Stimulated activated CD8-positive, alpha-beta memory T cell treated with anti-CD3 and anti-CD28 coated beads, Interleukin-12 subunit alpha, Interleukin-12 subunit beta, amount 100 ng/mL, for 24 hours (primary cell): ENCODE measurements around the gene GRM5.
"Not testable (repeated sequence)": the region's sequence is repeated elsewhere in the genome, so short reads cannot be mapped to it uniquely, and the experiment has no call there.

Experiments used
- DNase-seq: peaks from one replicate; pipeline ENCODE4 v3.0.0-alpha.2; 2020; ENCODE audit errors: extremely low read depth

Gene GRM5

DNA sequence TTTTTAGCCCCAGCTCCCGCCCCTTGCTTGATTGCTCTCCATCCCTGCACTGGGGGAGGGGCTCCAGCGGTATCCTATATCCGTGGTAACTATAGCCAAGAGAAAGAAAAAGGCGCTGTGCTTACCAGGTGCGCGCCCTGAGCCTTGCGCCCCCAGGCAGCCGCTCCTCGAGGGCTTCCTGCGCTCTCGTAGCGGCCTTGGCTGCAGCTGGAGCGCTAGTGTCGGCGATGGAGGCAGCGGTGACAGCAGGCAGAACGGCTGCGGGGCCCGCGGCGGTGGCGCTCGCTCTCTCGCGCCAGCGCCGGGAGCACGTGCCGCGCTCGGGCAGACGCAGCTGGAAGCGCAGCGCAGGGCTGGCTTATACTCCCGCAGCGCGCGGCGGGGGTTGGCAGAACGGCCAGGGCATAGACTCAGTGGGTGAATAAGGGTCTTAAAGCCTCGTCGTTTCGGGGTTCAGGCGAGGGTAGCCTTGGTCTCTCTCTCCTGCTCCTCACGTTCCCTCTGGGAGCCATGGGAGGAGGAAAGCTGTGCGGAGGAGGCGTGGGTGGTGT is at the start of gene GRM5:
TSS of gene GRM5 (minus strand) at position 332 of the 551 bp plus-strand sequence. CDS start 18,110 bp downstream, outside the sequence.
- DNase-seq = not testable (repeated sequence)

DNA sequence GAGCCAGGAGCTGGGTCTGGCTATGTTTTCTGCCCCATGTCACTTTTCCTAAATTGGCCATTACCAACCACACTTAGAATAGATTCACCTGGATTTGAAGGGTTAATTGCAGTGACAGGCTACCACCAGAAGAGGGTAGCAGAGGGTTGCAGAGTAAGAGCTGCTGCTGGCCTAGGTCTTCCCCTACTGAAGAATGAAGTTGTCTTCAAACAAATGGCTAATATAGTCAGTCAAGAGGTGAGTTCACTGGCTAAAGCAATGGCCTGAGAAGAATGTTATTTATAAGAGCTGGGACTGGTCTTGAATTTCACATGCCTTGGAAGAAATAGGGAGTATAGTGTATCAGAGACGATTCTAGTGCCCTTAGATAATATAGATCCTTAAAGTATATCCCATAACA is 32.2 kb upstream of the GRM5 start:
- not testable (repeated sequence) for DNase-seq

DNA sequence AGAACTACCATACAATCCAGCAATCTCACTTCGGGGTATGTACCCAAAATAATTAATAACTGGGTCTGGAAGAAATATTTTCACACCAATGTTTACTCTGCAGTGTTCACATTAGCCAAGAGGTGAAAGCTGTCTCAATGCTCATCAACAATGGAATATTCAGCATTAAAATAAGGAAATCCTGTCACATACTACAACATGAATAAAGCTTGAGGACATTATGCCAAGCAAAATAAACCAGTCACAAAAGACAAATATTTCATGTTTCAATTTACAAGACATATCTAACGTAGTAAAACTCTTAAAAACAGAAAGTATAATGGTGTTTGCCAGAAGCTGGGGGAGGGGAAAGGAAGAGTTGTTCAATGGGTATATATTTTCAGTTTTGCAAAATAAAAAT is 28.0 kb upstream of the GRM5 start:
- DNase-seq = not testable (repeated sequence)

GRCh38 chr11:89084951-89085350 is 19.2 kb upstream of the GRM5 start:
- DNase-seq = not testable (repeated sequence)

- DNase-seq = not testable (repeated sequence)
Observed at GRCh38 chr11:89070911-89071310, 5.1 kb upstream of the GRM5 start.

- DNase-seq = no peak
Observed at GRCh38 chr11:89067264-89067663, 1.5 kb upstream of the GRM5 start.

DNA sequence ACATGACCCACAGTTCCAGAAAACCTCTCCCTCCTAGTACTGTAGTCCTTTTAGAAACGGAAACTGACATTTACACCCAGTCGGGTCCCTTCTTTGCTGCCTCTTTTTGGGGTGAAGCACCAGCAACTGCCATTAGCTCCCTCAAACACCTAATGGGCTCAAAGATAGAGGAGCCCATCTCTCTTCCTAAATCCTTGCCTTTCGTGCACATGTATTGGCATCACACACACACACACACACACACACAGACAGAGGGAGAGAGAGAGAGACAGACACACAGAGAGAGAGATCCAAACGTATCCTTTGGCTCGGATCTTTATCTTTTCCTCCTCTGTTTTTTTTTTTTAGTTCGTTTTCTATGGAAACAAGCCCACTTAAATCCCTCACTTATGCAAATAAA is 716 bp downstream of the GRM5 start:
- DNase-seq = no peak

GRCh38 chr11:89063481-89063951 is 2.3 kb downstream of the GRM5 start:
- DNase-seq = not testable (repeated sequence)

- not testable (repeated sequence) for DNase-seq
Observed at GRCh38 chr11:89062771-89063298, 2.9 kb downstream of the GRM5 start.

- DNase-seq = not testable (repeated sequence)
Observed at GRCh38 chr11:89061839-89062238, 3.9 kb downstream of the GRM5 start.

GRCh38 chr11:89057406-89057805 is 8.4 kb downstream of the GRM5 start:
- DNase-seq = not testable (repeated sequence)

DNA sequence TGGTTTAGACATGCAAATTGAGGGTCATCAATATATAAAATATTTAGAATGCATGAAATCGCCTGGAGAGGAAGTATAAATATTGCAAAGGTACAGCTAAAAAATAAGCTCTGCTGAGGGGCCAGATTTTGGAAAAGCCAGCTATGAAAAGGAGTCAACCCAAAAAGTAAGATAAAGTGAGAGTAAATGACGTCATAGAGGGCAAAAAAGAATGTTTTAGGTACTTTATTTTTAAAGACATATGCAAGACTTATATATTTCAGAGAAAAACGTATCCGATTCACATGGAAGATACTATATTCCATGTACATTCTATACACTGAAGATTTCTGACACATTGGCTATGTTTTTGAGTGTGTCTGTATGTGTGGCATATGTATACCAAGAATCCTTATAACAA is 13.6 kb downstream of the GRM5 start:
- no peak for DNase-seq

DNA sequence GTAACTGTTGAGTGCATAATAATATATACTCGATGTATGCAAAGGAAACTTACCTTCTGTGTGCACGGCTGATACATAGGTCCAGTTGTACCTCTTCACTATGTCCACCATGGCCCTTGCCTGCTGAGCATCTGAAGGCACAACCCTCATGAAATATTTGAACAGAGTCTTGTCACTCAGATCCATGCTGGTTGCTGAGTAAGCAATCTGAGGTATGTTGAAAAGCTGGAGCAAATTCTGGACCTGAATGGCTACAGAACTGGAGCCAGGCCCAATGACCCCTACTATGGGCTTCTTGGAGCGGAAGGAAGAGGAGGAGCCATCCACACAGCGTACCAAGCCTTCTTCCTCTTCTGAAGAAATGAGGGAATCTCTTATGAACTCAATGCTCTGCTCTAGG is 18.6 kb downstream of the GRM5 start:
- DNase-seq = not testable (repeated sequence)

GRCh38 chr11:89043861-89044588 is 21.8 kb downstream of the GRM5 start:
- DNase-seq = not testable (repeated sequence)

DNA sequence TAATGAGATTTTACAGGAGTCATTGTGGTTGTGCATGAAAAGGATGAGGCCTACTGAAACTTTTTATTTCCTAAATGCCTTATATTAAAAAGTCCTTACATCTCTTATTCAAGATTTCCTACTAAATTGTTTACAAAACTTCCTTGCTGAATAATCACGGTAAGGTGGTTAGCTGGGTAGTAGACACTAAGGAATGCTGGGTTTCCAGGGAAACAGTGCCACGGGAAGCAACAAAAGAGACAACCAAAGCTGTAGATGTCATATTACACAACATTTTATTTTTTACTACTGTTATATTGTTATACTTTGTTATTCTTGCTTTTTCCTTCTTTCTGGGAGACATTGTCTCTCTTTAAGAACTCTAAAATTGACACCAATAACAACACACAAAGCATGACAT is 36.1 kb downstream of the GRM5 start:
- DNase-seq = not testable (repeated sequence)

DNA sequence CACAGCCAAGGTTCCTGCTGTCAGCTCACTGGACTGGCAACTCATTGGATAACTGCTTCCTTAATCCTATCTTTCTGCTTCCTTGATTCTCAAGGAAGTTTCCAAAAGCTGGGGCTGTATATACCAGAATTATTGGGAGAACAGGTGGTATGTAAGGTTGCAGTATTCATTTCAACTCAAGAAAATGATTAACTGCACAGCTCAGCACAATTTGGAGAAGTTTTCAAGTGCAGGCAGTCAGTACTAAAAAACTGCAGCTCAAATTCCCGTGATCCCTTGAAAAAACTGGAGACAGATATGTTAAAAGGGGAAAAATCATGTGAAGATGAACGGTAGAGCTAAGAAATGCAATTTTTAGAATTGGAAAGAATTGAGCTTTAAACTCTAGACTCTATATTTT is 44.4 kb downstream of the GRM5 start:
- DNase-seq = no peak

DNA sequence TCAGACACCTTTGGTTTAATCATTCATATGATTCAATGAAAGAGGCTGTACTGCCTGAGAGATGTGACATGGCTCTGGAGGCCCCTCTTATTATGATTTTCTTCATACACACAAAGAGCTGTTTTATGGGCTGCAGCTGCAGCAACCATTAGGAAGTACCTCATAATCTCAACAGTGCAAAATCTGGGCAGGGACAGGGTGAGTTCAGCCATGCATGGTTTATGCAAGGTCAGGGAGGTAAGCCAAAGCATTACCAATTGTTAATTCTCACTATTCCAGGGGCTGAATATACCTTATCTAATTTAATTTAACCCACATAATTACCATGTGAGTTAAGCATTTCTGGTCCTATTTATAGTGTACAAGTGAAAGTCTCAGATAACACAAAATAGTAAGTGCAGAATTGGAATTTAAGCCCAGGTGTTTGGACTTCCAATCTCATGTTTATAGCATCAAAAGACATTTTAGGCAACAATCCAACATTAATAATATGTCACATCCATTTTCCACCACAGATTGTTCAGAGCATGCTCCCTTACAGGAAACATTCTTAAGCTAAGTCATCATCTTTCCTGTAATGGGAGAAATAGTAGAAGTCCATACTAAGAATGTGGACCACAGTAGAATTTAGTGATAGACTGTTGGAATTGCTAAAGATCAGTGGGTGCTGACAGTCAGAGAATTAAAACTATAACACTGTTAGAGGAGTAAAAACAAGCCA is 45.8 kb downstream of the GRM5 start:
- not testable (repeated sequence) for DNase-seq

DNA sequence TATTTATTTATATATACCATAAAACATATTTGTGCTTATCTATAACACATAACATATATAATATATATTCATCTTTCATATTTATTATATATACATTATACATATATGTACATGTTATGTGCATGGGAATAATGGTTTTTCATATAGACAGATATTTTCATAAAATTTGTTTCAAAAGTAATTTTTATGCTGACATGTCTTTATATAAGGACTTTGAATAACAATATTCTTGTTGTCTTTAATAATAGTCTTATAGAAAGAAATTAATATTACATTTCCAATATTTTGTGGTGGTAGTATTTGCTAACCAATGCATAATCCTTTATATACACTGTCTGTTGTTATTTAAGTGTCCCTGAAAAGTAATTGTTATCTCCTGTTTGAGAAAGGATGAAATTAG is 49.6 kb downstream of the GRM5 start:
- DNase-seq = no peak

GRCh38 chr11:89015614-89016013 is 50.2 kb downstream of the GRM5 start:
- DNase-seq = no peak

DNA sequence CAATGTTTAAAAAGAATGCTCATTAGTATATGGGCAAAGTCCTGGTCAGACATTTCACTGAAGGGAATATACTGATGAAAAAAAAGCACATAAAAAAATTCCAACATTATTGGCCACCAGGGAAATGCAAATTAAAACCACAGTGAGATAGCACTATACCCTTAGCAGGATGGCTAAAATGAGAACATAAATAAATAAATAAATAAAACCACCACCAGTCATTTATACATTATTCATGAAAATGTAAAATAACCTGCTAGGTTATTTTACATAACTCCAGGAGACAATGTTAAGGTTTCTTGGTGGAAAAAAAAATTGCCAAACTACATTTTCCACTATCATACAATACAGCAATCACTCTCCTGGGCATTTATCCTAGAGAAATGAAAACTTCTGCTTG is 64.9 kb downstream of the GRM5 start:
- not testable (repeated sequence) for DNase-seq

- no peak for DNase-seq
Observed at GRCh38 chr11:88979641-88980040, 86.1 kb downstream of the GRM5 start.

- not testable (repeated sequence) for DNase-seq
Observed at GRCh38 chr11:88978992-88979391, 86.8 kb downstream of the GRM5 start.
